GM10266 (cell line): ENCODE measurements around the gene LARP6.

Experiments
- DNase-seq: peaks from one replicate; pipeline ENCODE4 v3.0.0; 2012; ENCODE audit errors: extremely low spot score
- TF ChIP-seq, protein P1 (sequence below): IDR thresholded peaks from 2 replicates; pipeline ENCODE4 v1.5.1; 2012; ENCODE audit warnings: mild to moderate bottlenecking, low read depth; ENCODE audit not compliant: control insufficient read depth, insufficient read depth; ENCODE audit errors: missing control alignments

The LARP6 gene

DNA sequence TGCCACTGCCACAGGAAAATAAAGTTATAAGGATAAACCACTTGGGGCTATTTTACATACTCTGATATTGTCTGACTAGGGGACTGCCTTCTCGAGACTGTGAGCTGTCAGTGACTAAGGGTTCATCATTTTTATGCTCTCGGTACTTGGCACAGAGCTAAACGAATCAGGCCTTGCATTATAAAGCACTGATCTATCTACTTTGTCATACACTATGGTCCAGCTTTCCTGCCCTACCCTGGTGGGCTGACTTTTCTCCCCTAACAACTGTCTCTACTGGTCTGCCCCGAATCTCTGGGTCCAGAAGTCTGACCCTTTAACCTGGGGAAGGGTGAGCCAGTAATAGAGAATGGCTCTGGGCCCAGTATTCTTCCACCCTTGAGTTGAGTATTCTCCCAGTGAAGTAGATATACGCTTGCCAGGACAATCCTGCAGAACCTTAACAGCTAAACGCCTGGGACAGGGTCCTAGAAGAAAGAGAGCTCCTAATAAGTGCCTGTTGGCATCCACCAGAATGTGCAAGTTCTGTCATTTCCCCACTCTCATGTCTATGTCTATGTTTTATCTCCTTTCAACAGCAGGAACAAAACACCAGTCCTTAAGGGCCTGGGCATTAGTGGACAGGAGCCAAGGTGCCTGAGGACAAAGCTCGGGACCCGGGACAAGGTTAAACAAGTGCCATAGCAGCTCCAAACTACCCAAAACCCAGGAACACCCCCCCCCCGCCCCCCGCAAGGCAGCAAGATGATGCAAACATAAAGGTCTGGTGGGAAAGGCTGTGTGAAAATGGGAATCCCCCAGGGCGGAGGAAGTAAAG lies 1.2 kb downstream of the LARP6 start:
- DNase-seq = no peak
- TF ChIP-seq, protein P1, sequence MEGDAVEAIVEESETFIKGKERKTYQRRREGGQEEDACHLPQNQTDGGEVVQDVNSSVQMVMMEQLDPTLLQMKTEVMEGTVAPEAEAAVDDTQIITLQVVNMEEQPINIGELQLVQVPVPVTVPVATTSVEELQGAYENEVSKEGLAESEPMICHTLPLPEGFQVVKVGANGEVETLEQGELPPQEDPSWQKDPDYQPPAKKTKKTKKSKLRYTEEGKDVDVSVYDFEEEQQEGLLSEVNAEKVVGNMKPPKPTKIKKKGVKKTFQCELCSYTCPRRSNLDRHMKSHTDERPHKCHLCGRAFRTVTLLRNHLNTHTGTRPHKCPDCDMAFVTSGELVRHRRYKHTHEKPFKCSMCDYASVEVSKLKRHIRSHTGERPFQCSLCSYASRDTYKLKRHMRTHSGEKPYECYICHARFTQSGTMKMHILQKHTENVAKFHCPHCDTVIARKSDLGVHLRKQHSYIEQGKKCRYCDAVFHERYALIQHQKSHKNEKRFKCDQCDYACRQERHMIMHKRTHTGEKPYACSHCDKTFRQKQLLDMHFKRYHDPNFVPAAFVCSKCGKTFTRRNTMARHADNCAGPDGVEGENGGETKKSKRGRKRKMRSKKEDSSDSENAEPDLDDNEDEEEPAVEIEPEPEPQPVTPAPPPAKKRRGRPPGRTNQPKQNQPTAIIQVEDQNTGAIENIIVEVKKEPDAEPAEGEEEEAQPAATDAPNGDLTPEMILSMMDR = no peak

DNA sequence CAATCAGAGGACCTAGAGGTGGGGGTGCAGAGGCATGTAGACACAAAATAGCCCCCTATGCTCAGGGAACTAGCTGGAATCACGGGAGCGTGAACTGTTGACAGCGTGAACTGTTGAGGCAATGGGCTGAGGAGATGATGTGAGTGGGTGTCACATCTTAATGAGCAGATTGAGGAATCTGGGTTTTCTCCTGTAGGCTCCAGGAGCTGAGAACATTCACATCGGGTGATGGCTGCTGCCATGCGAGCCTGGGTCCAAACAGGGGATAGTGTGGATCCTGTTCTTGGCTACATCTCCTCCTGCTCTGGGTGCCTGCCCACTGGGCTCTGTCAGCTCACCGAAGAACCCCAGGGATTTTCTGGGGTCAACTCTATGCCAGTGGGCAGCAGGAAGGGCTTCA lies 2.1 kb downstream of the LARP6 start:
- no peak for DNase-seq
- TF ChIP-seq, protein P1 = no peak

DNA sequence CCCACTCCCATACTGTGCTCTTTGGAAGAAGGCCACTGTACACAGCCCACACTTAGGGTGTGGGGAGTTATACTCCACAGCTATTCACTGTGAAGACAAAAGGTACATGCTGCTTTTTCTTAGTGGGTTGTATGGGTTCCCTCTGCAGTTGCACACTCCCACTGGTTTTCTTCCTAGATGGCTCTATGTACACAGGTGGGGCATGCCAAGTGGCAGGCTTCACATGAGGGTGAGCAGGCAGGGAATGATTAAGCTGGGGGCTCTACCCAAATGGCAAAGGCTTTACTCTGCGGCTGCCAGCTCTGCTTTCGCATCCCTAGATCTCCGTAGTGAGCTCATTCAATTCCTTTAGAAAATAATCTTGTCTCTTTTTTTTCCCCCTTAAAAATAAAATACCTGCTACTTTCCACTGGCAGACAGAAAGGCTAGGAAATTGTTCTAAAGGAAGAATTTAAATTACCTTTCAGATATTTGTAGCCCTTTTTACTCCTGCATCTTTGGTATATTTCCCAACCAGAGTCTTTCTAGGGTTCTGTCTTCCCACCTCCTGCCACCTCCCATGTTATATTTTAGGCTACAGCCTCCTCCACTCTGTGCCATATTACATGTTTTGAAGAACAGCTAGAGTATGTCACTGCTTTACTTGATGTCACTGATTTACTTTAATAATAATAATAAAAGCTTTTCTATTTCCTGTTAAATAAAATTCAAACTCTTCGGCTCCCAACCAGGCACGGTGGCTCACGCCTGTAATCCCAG lies 8.2 kb downstream of the LARP6 start:
- DNase-seq = no peak
- TF ChIP-seq, protein P1 = no peak

DNA sequence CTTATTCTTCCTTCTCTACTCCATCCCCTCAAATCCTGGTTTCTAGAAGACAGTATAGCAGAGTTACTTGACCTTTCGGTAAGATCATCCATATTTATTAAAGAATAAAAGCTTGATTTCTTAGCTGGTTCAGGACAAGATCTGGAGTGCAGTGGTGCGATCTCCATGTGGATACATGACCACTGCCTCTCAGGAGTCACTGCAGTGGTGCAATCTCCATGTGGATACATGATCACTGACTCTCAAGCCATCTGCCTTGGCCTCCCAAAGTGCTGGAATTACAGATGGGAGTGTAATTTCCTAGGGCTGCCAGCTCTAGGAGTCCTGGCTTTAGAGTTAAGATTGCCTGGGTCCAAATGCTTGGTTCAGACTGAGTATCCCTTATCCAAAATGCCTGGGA lies 16.5 kb downstream of the LARP6 start:
- no peak for DNase-seq
- TF ChIP-seq, protein P1 = no peak

DNA sequence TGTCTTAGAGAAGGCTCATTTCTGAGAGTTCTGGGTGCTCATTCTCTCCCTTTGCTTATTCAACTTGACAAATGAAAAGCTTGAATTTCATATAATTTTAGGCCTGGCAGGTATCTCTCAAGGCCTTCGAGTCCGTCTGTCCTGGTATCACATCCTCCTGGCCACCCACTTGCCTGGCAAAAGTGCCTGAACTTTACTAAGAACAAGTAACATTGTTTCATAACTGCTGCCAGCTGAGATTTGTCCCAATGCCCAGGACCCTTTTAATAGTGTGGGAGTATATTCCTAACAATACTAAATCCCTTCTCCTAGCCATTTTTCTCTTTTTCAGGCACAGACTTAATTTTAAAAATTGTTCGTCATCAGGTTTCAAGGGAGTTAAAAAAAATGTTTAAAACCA lies 18.1 kb downstream of the LARP6 start:
- TF ChIP-seq, protein P1 = no peak
- no peak for DNase-seq

DNA sequence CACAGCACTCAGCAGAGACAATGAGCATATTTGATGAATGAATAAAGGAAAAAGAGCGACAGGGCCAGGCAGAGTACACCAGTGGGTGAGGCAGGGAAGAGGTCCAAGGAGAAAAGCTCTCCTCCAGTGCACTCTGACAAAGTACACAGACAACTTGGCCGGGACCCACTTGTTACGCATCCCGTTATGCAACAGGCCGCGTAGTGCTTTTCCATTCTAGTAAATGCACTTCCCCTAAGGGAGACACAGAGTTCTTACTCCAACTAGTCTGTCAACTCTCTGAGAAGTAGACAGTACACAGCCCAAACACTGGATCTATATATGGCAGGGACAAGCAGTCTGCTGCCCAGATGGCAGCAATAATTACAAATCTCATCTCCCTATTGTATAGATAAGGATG lies 18.5 kb downstream of the LARP6 start:
- TF ChIP-seq, protein P1 = no peak
- no peak for DNase-seq

DNA sequence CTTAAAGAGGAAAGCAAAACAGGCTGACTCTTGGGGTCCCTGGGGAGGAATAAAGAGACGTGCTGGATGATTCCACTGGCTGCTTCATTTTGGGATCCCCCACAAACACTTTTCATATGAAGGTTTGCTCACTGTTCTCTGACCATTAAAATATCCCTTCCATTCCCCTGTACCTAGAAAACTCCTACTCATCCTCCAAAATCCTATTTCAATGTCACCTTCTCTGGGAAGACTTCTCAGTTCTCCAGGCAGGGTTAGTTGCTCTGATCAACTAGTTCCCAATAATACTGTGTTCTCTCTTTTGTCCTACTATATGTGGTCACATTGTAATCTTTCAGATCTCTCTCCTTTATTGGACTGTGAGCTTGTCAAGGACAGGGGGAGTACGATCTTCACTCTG lies 19.0 kb downstream of the LARP6 start:
- TF ChIP-seq, protein P1 = no peak
- no peak for DNase-seq
